HS-27A (cell line): Measurements from ENCODE around the gene GALT.
A peak's percentile ranks its signal among the peaks of the same experiment; 100 is the strongest.

Experiments
- DNase-seq: peaks from one replicate; pipeline ENCODE4 v3.0.0-alpha.2; 2012; ENCODE audit warnings: low read depth, missing footprints

Gene GALT

GRCh38 chr9:34651876-34652601 lies 5.6 kb downstream of the GALT start, which contains the start of gene IL11RA:
Gene IL11RA, plus strand, starts transcription at chr9:34652185. Its CDS starts 3,033 bp downstream, at chr9:34655218.
- peak; percentile 82 for DNase-seq

- no peak for DNase-seq
These were observed 6.1 kb downstream of the GALT start for GRCh38 chr9:34652602-34653000.

- no peak for DNase-seq
These were observed 6.9 kb downstream of the GALT start for GRCh38 chr9:34653151-34654072.

- no peak for DNase-seq
These were observed 8.0 kb downstream of the GALT start for GRCh38 chr9:34654323-34655051.

GRCh38 chr9:34655394-34655793 lies 8.9 kb downstream of the GALT start:
- no peak for DNase-seq

- no peak for DNase-seq
These were observed 10.5 kb downstream of the GALT start for GRCh38 chr9:34656992-34657391.

- no peak for DNase-seq
These were observed 12.0 kb downstream of the GALT start for GRCh38 chr9:34658461-34658860.

GRCh38 chr9:34659592-34660253 lies 13.2 kb downstream of the GALT start:
- no peak for DNase-seq

- DNase-seq, result no peak
These were observed 16.2 kb downstream of the GALT start, which contains the start of gene CCL27 for GRCh38 chr9:34662526-34663302. Gene CCL27, minus strand, starts transcription at chr9:34662657. Its CDS starts 24 bp downstream, at chr9:34662633.

- no peak for DNase-seq
These were observed 16.8 kb downstream of the GALT start for GRCh38 chr9:34663303-34663605.

- DNase-seq, result no peak
These were observed 18.0 kb downstream of the GALT start for GRCh38 chr9:34664281-34665066.

- no peak for DNase-seq
These were observed 18.5 kb downstream of the GALT start for GRCh38 chr9:34665067-34665380.

- DNase-seq, result peak; percentile 91
These were observed 19.1 kb downstream of the GALT start for GRCh38 chr9:34665381-34666250.

GRCh38 chr9:34669809-34670562 lies 23.5 kb downstream of the GALT start:
- DNase-seq, result no peak

- DNase-seq, result no peak
These were observed 24.8 kb downstream of the GALT start for GRCh38 chr9:34671307-34671706.

GRCh38 chr9:34674440-34674839 lies 28.0 kb downstream of the GALT start:
- DNase-seq, result no peak

GRCh38 chr9:34675048-34675714 lies 28.7 kb downstream of the GALT start:
- no peak for DNase-seq

- DNase-seq, result no peak
These were observed 29.4 kb downstream of the GALT start for GRCh38 chr9:34675869-34676268.
